Dedifferentiated amniotic fluid mesenchymal stem cell (primary cell): ENCODE results near the gene MAGI3.
"Not testable (repeated sequence)": the region's sequence is repeated elsewhere in the genome, so short reads cannot be mapped to it uniquely, and the experiment has no call there.

Experiments
- DNase-seq: peaks from one replicate; pipeline ENCODE4 v3.0.0-alpha.2; 2016; ENCODE audit errors: extremely low spot score

The MAGI3 gene

DNA sequence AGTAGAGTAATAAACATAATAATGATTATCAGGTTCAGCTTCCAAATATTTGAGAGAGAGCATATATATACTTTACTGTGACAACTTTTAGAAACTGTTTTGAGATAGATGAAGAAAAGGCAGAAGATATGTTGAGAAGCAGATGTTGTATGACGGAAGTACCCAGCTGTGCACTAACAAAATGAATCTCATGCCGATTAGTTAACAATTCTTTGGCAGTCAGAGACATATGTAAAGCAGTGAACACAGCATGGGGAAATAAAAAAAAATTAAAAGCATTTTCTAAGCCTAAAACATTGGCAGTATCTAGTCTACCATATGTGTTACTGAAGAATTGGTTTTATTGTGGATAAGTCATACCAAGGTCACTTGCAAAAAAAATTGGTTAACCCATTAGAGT lies 51.8 kb downstream of the MAGI3 start:
- DNase-seq: no peak

- DNase-seq: no peak
These were observed 54.5 kb downstream of the MAGI3 start for GRCh38 chr1:113444857-113445256.

- DNase-seq: no peak
These were observed 61.4 kb downstream of the MAGI3 start for GRCh38 chr1:113451710-113452109.

DNA sequence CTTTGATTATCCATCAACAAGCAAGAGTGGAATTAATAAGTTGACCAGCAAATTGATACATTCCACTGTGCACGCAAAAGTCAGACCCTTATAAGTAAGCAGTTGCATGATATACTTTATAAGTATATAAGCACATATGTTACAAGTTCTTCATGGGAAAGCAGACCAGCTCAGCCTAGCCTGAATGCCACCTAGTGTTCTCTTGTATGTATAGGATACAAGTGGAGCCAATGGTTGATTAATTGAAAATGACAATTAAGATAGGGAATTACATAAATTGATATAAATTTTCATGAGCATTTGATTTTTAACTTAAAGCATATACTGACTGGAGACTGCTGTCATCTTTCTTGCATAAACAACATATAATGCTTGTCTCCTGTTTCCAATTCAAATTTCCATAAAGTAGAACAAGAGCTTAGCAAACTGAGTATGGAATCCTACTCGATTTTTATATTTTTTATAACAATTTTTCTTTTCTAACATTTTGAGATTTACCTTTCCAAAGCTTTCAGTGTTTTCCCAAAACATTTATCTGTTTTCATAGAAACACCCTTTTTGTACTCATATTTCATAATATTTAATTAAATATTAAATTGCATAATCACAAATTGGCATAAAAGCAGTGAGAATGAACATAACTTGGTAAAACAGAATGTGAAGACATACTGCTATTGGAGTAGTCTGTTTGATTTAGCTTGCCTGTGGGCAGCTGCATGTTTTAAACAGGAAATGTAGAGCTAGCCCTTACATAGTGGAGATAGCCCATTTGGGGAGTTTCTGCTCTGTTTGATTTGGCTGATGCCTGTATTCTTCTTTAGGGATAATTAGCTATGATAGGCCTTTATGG lies 62.8 kb downstream of the MAGI3 start:
- peak; percentile 22 for DNase-seq

- DNase-seq: no peak
These were observed 63.4 kb downstream of the MAGI3 start for GRCh38 chr1:113453771-113454083.

DNA sequence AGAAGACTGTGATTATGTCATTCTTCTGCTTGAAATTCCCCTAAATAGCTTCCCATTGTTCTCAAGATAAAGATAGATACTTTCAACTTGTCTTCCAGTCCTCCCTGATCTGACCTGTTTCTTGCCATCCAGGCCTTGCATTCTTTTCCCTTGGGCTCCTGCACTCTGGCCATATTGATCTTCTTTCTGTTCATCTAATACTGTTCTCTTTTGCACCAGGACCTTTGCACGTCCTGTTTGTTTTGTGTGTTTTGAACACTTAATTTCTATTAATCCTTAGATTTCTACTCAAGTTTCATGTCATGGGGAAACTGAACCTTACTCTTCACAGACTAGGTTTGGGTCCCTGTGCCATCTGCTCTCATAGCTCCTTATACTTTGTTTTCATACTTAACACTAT lies 65.1 kb downstream of the MAGI3 start:
- DNase-seq: no peak

DNA sequence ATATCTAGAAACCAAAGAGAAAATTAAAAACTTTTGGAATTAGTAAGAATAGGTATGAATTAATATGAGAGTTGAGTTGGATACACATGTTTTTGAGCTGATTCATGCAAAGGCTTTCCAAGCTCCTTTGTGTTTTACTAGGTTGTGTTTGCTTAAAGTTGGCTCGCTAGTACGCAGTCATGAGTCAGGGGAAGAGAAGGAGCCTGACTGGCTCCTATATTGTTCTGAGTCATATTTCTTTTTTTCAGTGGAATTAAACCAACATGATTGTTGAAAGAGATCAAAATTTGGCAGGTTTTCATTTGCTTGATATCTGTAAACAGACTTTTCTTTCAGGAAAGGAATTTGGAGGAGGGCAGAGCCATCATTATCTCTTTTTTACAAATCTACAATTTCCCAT lies 66.7 kb downstream of the MAGI3 start:
- DNase-seq: peak; percentile 93

DNA sequence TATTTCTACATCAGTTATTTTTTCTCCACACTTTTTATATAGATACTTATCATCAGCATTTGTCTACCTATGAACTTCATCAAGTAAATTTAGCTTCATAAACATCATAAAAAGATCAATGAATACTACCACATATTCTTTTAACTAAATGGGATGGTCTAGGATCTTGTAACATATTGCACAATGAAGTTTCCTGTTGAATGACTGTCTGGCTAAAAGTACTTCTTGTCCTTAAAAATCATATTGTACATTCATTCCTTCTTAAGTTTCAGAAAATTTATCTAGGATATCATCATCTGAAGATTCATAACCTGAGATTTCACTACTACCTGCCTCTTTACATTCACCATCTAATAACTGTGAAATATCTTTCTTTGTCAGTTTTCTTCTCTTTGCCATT lies 69.0 kb downstream of the MAGI3 start:
- DNase-seq: no peak

- DNase-seq: no peak
These were observed 77.7 kb downstream of the MAGI3 start for GRCh38 chr1:113467991-113468390.

- not testable (repeated sequence) for DNase-seq
These were observed 88.3 kb downstream of the MAGI3 start for GRCh38 chr1:113478427-113479195.

- no peak for DNase-seq
These were observed 89.7 kb downstream of the MAGI3 start for GRCh38 chr1:113479713-113480676.

- not testable (repeated sequence) for DNase-seq
These were observed 94.8 kb downstream of the MAGI3 start for GRCh38 chr1:113485131-113485530.

DNA sequence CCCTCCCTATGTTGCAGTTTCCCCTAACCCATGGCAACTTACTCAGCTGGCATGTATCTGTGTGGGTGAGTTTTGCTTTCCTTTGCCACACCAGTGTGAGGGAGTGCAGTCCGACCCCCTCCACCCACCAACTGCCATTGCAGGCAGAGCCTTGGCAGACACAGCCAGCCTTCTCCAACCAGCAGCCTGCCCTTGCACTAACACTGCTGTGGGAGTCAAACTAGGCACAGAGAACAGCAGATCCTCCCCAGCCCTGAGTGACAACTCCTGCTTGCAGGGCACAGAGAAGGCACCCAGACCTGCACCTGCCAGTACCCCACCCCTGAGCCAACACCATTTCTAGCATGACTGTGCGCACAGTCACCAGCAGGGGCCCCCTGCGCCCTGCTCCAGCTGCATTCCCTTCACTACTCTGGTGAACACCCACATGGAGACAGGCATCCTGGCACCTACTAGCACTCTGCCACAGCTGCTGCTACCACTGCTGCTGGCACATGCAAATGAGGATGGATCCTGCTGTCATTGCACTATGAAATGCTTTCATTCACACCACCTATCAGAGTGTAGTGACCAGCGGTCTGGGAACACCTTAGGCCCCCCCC lies 98.4 kb downstream of the MAGI3 start:
- no peak for DNase-seq

GRCh38 chr1:113490384-113490783 lies 100.1 kb downstream of the MAGI3 start:
- no peak for DNase-seq

DNA sequence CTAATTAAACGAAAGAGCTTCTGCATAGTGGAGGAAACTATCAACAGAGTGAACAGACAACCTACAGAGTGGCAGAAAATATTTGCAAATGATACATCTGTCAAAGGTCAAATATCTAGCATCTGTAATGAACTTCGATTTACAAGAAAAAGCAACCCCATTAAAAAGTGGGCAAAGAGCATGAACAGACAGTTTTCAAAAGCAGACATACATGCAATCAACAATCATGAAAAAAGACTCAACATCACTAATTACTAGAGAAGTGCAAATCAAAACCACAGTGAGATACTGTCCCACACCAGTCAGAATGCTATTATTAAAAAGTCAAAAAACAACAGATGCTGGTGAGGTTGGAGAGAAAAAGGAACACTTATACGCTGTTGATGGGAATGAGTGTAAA lies 103.2 kb downstream of the MAGI3 start:
- DNase-seq: no peak

DNA sequence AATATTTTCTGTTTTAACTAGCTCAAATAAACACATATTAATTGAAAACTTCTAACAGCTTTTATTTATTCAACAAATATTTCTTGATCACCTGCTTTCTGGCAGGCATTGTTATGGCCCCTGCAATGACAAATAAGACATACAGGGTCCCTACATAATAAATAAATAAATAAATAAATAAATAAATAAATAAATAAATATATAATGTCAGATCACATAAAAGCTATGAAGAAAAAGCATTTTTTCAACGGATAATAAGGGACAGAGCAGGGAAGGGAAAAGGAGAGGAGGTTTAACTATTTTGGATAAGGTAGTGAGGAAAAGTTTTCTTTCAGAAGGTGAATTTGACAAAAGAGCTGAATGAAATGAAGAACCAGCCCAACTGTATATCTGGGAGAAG lies 115.0 kb downstream of the MAGI3 start:
- DNase-seq: no peak

DNA sequence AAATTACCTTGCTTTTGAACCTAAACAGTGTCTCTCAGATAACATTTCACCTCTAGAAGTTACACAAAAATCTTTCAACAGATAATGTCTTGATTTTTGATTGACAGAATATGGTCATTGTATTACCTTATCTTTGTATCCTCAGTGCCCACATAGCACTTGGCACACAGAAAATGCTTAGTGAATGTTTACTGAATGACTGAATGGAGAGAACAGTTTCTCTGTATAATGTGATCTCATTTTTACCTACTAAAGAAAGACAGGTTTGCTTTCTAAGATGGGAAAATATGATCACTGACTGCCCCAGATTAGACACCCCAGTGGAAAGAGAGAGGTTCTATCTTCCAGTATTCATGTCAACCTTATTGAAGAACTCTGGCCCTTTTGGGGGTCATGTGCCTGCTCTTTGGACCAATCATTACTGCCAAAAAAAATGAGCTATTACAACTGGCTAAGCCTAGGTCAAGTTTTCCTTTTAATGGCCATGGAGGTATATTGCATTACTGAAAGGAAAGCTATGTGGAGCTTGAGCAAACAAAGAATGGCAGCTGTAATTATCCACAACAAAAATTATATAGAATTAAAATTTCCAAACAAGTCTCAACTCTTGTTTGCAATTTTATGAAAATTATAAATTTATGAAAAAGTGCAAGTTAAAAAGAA lies 117.4 kb downstream of the MAGI3 start:
- no peak for DNase-seq

DNA sequence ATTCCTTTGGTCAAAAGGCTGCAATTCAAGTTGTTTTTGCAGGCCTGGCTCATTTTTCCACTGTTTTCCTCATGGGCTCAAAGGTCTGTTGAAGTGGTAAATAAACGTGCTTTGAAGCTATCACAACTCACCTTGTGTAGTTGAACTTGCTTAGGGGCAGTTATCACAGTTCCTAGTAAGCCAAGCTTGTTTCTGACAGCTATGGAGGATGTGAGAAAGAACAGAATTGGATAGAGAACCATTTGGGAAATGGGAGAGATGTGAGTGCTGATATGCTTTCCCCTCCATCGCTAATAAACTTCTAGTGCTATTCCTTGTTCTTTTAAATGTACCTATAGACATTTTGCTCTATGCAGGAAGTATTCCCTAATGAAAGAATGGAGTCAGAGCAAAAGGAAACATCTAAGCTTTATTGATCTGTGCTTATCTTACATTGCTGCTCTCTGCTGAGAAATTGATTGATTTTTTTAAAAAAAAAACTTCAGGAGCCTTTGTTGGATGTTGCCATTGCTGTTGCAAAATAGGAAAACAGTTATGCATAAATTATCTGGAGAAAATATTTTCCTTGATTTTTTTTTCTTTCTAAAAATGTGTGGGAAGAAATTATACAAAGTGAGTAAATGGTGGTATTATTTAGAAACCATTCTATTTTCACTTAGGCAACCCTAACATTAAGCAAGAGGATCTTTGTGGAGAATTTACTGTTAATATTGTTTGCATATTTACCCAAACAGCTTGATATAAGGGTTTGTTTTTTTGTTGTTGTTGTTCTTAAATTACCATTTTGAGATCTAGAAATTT lies 118.2 kb downstream of the MAGI3 start:
- DNase-seq: no peak

DNA sequence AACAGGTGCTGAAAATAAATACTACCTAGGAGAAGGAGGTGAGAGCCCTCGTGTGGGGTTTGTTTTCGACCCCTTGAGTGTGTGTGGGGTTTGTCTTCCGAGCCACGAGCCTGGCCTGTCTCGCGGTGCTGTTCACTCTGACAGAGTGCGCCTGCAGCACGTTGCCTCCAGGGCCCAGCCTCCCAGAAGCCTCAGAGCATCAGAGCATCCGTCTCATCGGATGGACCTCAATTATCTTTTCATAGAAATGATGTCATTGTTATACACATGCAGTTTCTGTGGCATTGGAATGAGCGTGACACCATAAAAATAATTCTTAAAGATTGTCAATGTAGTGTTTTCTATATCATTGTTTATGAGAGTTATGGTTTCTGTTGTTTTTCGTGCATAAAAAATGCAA lies 119.5 kb downstream of the MAGI3 start:
- not testable (repeated sequence) for DNase-seq

- no peak for DNase-seq
These were observed 121.0 kb downstream of the MAGI3 start for GRCh38 chr1:113511269-113511668.
